ENCODE results near the gene SLC7A11. TPM values are rescaled to one million over a fixed set of nuclear protein-coding genes. Genes with fewer than 3 reads are reported as not detected.

The SLC7A11 gene
- total RNA-seq = 0.75 TPM

DNA sequence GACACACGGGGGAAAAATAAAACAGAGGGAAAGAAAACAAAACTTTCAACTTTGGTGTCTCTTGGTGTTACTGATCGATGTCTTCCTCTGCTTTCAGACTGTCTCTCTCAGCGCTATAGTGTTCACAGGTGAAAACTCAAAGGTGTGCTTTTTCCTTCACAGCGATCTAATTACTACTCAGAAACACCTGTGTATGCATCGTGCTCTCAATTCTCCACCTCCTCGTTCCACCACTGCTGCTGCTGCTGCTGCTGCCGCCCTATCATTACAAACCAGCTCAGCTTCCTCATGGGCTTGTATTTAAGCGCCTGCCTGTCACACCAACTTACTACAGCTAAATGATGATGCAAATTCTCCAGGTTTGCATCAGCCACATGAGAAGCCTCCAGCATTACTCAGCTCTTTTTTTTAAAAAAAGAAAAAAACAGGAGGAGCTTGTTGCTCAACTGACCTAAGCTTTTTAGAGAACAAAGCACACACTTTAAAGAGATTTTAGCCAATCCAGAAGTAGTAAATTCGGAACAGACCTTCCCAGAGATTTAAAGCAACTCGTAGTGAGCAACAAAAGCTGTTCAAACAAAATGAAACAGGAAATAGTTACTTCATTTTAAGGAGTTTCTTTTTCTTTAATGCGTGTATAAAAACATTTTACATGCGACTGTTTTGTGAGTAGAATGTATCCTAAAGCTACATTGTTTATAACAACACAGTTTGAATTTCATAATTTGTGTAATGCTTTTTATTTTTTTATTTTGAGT, at the start of gene SLC7A11:
TSS of gene SLC7A11 (minus strand) at position 274 of the 758 bp plus-strand sequence. CDS start 280 bp downstream, outside the sequence.
- no peak for TF ChIP-seq CTCF (IDR thresholded peaks at IDR 0.05)
- no peaks in the 10 kb centered on the region for H3K9me3 ChIP-seq
- DNase-seq (ENCODE audit: low spot score in 2 of 2) = peak; percentile 31 to 73
- H3K27ac ChIP-seq = peak within 1 kb of the TSS; percentile 28 to 43
- H3K27me3 ChIP-seq = no peaks in the 10 kb centered on the region
- H3K4me3 ChIP-seq = peak within 1 kb of the TSS; percentile 28 to 56
- intact Hi-C loops (cut with DNase I) = loop anchor here (5.0 kb wide), 1 partner anchor 710 kb away; the partner anchor contains the start of gene PCDH18
- H3K4me1 ChIP-seq = peaks cover 0 to 3% of the 10 kb centered on the region in 2 donors
- H3K36me3 ChIP-seq = no peaks in the 10 kb centered on the region

DNA sequence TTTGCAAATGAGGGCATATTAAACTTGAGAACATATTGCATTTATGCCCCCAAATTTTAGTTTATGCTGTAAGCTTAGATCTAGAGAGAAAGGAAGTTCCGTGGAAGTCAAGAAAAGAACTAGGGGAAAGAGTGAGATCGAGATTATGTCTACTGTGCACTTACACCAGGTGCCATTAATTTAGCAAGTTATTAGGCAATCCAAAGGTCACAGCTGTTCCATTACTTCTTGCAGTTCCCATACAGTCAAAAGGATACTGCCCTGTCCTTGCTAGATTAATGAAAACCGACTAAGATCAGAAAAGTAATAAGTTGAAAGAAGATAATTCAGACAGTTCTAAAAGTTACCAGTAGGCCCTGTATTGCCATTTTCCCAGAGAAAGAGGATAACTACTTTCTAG, 49.3 kb upstream of the SLC7A11 start:
- H3K36me3 ChIP-seq = no peaks in the 10 kb centered on the region
- TF ChIP-seq CTCF (IDR thresholded peaks at IDR 0.05) = no peak
- no peaks in the 10 kb centered on the region for H3K27me3 ChIP-seq
- H3K4me1 ChIP-seq = no peaks in the 10 kb centered on the region
- intact Hi-C loops (cut with DNase I) = no loop called here
- DNase-seq (ENCODE audit: low spot score in 2 of 2) = no peak
- no peaks in the 10 kb centered on the region for H3K9me3 ChIP-seq
- no peak overlapping the region for H3K4me3 ChIP-seq
- H3K27ac ChIP-seq = no peak overlapping the region

GRCh38 chr4:138290805-138291204, 48.7 kb upstream of the SLC7A11 start:
- H3K27ac ChIP-seq = no peak overlapping the region
- H3K36me3 ChIP-seq = no peaks in the 10 kb centered on the region
- no peak for DNase-seq (ENCODE audit: low spot score in 2 of 2)
- no peaks in the 10 kb centered on the region for H3K9me3 ChIP-seq
- H3K4me3 ChIP-seq = no peak overlapping the region
- no peak for TF ChIP-seq CTCF (IDR thresholded peaks at IDR 0.05)
- H3K4me1 ChIP-seq = no peaks in the 10 kb centered on the region
- intact Hi-C loops (cut with DNase I) = no loop called here
- no peaks in the 10 kb centered on the region for H3K27me3 ChIP-seq

DNA sequence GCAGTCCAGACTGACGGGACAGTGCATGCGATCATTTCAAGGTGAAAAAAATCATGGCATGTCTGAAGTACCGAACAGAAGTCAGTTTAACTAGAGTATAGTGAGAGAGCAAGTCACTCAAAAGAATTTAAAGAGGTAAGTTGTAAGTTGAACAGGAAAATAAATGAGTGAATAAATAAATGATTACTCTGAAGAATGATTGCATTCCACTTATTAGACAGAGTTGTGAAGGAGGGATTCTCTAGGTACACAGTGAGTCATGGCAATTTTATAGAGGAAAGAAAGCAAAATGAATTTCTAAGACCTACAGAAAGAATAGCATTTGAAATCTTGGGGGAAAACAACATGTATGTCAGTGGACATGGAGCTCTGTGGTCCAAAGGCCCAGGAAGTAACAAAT, 37.1 kb upstream of the SLC7A11 start:
- Histone ChIP-seq H3K9me3 (no peaks in the 10 kb centered on the region), H3K4me3 (no peak overlapping the region), H3K27me3 (no peaks in the 10 kb centered on the region), H3K36me3 (no peaks in the 10 kb centered on the region), H3K27ac (no peak overlapping the region), H3K4me1 (no peaks in the 10 kb centered on the region)
- no peak for TF ChIP-seq CTCF (IDR thresholded peaks at IDR 0.05)
- intact Hi-C loops (cut with DNase I) = no loop called here
- no peak for DNase-seq (ENCODE audit: low spot score in 2 of 2)

GRCh38 chr4:138277133-138277532, 35.0 kb upstream of the SLC7A11 start:
- intact Hi-C loops (cut with DNase I) = no loop called here
- Histone ChIP-seq H3K9me3 (no peaks in the 10 kb centered on the region), H3K27me3 (no peaks in the 10 kb centered on the region), H3K4me3 (no peak overlapping the region), H3K27ac (no peak overlapping the region), H3K4me1 (no peaks in the 10 kb centered on the region), H3K36me3 (no peaks in the 10 kb centered on the region)
- TF ChIP-seq CTCF (IDR thresholded peaks at IDR 0.05) = no peak
- DNase-seq (ENCODE audit: low spot score in 2 of 2) = no peak

All from ascending aorta (tissue), 2 donors.